GM12875 (cell line): ENCODE measurements around the gene GPR65.

Experiments used
- H3K4me3 ChIP-seq: one replicate; pipeline ENCODE4 v1.5.1; 2011; ENCODE audit warnings: low read depth, low read length, control low read depth
- TF ChIP-seq, protein P1 (sequence below): IDR thresholded peaks from 2 replicates; pipeline ENCODE4 v1.5.1; 2011; ENCODE audit warnings: low read depth, mild to moderate bottlenecking, control low read depth, inconsistent platforms, low read length, moderate library complexity, borderline replicate concordance; ENCODE audit not compliant: insufficient read depth

Gene GPR65

DNA sequence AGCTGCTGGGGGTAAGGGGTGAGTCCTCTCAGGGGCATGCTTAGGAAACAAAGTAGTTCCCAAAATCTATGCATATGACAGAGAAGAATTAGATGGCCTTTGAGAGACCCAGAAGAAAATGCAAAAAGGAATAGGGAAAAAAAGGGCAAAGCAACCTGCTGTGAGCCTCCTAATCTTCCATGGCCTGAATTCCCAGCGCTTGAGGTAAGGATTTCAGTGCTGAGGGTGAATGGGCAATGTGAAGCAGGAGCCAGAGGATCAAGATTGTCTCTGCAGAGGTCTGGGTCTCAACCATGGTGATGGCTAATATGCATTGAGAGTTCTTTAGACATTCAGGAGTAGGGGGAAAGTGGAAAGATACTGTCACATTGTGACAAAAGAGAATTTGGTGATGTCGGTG lies 31.5 kb downstream of the GPR65 start:
- no peak overlapping the region for H3K4me3 ChIP-seq
- TF ChIP-seq, protein P1, sequence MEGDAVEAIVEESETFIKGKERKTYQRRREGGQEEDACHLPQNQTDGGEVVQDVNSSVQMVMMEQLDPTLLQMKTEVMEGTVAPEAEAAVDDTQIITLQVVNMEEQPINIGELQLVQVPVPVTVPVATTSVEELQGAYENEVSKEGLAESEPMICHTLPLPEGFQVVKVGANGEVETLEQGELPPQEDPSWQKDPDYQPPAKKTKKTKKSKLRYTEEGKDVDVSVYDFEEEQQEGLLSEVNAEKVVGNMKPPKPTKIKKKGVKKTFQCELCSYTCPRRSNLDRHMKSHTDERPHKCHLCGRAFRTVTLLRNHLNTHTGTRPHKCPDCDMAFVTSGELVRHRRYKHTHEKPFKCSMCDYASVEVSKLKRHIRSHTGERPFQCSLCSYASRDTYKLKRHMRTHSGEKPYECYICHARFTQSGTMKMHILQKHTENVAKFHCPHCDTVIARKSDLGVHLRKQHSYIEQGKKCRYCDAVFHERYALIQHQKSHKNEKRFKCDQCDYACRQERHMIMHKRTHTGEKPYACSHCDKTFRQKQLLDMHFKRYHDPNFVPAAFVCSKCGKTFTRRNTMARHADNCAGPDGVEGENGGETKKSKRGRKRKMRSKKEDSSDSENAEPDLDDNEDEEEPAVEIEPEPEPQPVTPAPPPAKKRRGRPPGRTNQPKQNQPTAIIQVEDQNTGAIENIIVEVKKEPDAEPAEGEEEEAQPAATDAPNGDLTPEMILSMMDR: no peak

DNA sequence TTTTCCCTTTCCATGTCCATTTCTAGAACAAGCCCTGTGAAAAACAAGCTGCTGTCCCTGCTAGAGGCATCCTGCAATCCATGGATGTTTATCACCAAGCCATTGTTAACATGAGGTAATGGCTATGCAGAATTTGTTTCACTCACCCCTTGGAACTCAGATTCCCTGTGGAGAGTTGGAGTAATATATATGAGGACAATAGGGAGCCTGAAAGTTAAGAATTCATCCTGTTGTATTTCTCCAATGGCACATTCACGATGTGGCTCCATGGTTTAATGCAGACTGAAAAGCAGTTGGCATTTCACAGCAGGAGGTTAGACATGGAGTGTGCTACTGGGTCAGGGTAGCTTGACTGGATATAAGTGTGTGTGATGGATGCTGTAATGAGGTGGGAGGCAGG lies 32.4 kb downstream of the GPR65 start:
- no peak overlapping the region for H3K4me3 ChIP-seq
- TF ChIP-seq, protein P1: no peak

DNA sequence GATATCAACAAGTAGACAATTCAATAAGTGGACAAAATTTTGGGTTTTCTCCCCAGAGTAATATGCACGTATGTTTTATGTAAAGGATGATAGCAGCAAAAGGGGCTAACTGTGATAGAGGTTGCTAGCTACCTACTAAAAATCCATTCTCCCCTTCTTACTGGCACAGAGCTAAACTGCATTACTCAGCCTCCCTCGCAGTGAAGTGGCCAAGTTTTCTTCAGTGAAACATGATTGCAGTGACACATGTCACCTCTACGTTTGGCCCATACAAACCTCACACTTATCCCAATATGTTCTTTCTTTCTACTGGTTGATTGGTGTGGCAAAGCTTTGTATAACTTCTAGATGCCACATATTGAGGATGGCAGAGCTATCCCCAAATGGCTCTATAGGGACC lies 34.3 kb downstream of the GPR65 start:
- no peak overlapping the region for H3K4me3 ChIP-seq
- TF ChIP-seq, protein P1: no peak

GRCh38 chr14:88040146-88040545 lies 35.2 kb downstream of the GPR65 start:
- TF ChIP-seq, protein P1: no peak
- H3K4me3 ChIP-seq: no peak overlapping the region

DNA sequence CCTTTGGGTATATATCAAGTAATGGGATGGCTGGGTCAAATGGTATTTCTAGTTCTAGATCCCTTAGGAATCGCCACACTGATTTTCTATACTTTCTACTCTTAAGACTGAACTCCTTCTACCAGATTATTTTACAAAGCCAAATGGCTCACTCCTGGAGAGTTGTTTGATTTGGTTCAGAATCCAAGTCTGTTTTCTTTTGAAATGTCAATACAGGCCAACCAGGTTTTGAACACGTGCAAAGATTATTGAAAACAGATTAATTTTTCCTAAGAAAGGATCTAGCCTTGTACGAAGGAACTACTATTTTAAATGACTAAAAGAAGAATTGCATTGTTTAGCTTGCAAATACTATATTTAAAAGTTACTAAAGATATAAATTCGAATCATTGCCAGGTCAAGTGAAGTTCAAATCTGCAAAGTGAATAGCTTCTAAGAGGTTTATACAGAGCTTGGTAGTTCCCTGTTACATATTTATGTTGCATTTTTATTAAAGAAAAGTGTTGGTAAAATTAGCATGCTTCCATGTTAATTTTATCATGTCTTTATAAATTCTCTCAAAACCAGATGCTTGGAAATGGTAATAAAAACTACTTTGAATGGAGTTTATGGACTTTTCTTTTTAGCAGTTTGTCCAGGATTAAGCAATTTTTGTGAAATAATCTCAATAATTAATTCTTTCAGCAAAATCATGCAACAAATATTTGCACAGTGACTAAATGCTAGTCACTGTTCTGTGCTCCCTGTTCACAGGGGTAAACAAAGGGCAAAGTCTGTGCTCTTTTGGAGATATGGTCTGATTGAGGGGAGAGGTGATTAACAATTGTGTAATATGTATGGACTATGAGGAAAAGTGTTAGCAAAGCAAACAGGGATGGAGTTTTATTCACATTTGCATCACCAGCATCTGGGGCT lies 38.9 kb downstream of the GPR65 start:
- TF ChIP-seq, protein P1: no peak

DNA sequence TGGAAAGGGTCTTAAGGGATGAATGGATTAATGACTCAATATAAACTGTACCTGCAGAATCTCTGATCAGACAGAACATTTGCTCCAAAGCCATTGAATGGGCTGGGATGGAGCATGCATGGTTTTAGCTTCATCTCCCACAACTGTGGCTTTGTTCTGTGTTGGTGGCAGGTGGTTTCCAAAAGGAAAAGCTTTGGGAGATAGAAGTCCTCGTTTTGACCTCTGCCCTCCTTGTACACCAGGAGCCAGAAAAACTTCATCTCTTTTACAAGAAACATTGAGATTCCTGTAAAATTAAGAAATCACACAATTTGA lies 39.5 kb downstream of the GPR65 start:
- TF ChIP-seq, protein P1: no peak
- H3K4me3 ChIP-seq: no peak overlapping the region

More for the DNA sequence above, 38.9 kb downstream of the GPR65 start:
- no peak overlapping the region for H3K4me3 ChIP-seq
